ENCODE data around the gene OR51E1. TPM values are rescaled to one million over a fixed set of nuclear protein-coding genes. Genes with fewer than 3 reads are reported as not detected.

Gene OR51E1
- total and polyA plus RNA-seq, 2 experiments from 2014 or later: not detected

DNA sequence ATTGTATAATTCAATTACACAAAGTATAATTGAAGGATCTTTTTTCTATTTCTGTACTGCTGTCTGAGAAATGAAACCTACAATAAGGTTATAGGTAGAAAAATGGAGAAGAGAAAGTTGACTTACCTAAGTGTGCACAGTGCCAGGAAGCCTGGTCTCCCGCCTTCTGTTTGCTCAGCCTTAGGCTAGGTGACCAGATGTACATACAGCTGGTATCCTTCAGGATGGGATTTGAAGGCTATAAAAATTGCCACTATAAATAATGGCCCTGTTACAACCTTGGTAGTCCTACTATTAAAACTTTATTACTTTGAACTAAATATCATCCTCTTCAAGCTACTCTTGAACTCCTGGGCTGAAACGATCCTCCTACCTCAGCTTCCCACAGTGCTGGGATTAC lies 34.2 kb downstream of the OR51E1 start:
- 24 to 26% methylated on average over 2 of the region's 2 CpGs for WGBS, 2 experiments (ENCODE audit: low coverage in 1 of 2, low lambda C conversion rate in 2 of 2, missing lambda C conversion rate in 2 of 2)
- H4K20me1 ChIP-seq (ENCODE audit: insufficient read depth): no peaks in the 10 kb centered on the region
- no peaks in the 10 kb centered on the region for H3K4me1 ChIP-seq (ENCODE audit: insufficient read depth)
- in situ Hi-C loops (cut with MboI): no loop called here
- no peak overlapping the region for H3K27ac ChIP-seq
- no peaks in the 10 kb centered on the region for H3K9me3 ChIP-seq (ENCODE audit: low read depth)
- DNase-seq: no peak
- H3K79me2 ChIP-seq (ENCODE audit: insufficient read depth): no peaks in the 10 kb centered on the region
- TF ChIP-seq EZH2phosphoT487 (IDR thresholded peaks at IDR 0.05; ENCODE audit: insufficient read depth, low read depth): no peak
- H3F3A ChIP-seq (ENCODE audit: insufficient read depth): no peaks in the 10 kb centered on the region
- no peaks in the 10 kb centered on the region for H3K9me2 ChIP-seq (ENCODE audit: insufficient read depth)
- H3K36me3 ChIP-seq (ENCODE audit: low read depth): no peaks in the 10 kb centered on the region
- no peak overlapping the region for H3K9ac ChIP-seq
- no peak overlapping the region for H3K4me3 ChIP-seq
- no peaks in the 10 kb centered on the region for H3K27me3 ChIP-seq (replicated peaks; ENCODE audit: insufficient read depth)
- no peak overlapping the region for H2AFZ ChIP-seq
- no peak overlapping the region for H3K4me2 ChIP-seq (ENCODE audit: unreplicated experiment)

DNA sequence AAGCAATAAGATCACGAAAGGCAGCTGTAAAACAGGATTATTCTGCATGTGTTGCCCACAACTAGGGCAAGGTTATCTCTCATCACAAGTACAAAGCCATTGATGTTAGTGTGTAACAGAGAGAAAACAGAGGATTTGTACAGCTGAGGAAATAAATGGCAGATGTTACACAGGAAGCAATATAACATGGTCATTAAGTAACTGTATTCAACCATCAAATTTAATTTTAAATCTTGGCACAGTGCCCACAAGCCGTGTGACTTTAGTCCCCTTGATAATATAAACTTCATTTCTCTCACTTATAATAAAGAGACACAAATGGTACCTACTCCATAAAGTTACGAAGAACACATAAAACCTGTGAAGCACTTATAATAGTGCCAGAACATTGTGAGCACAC lies 36.6 kb downstream of the OR51E1 start:
- 2 to 3% methylated on average over 3 of the region's 3 CpGs for WGBS, 2 experiments (ENCODE audit: low coverage in 1 of 2, low lambda C conversion rate in 2 of 2, missing lambda C conversion rate in 2 of 2)
- Histone ChIP-seq H3K36me3 (ENCODE audit: low read depth) (no peaks in the 10 kb centered on the region), H3K27ac (no peak overlapping the region), H3K27me3 (replicated peaks; ENCODE audit: insufficient read depth) (no peaks in the 10 kb centered on the region), H4K20me1 (ENCODE audit: insufficient read depth) (no peaks in the 10 kb centered on the region), H3K4me1 (ENCODE audit: insufficient read depth) (no peaks in the 10 kb centered on the region), H2AFZ (no peak overlapping the region), H3K4me2 (ENCODE audit: unreplicated experiment) (no peak overlapping the region), H3K9me2 (ENCODE audit: insufficient read depth) (no peaks in the 10 kb centered on the region), H3K79me2 (ENCODE audit: insufficient read depth) (no peaks in the 10 kb centered on the region), H3K9me3 (ENCODE audit: low read depth) (no peaks in the 10 kb centered on the region), H3K4me3 (no peak overlapping the region), H3F3A (ENCODE audit: insufficient read depth) (no peaks in the 10 kb centered on the region), H3K9ac (no peak overlapping the region)
- DNase-seq: no peak
- in situ Hi-C loops (cut with MboI): no loop called here
- no peak for TF ChIP-seq EZH2phosphoT487 (IDR thresholded peaks at IDR 0.05; ENCODE audit: insufficient read depth, low read depth)

- H3F3A ChIP-seq (ENCODE audit: insufficient read depth): no peaks in the 10 kb centered on the region
- H3K27me3 ChIP-seq (replicated peaks; ENCODE audit: insufficient read depth): no peaks in the 10 kb centered on the region
- DNase-seq: peak; percentile 23
- no peak overlapping the region for H3K9ac ChIP-seq
- in situ Hi-C loops (cut with MboI): no loop called here
- H3K36me3 ChIP-seq (ENCODE audit: low read depth): no peaks in the 10 kb centered on the region
- H3K4me1 ChIP-seq (ENCODE audit: insufficient read depth): no peaks in the 10 kb centered on the region
- H3K9me3 ChIP-seq (ENCODE audit: low read depth): no peaks in the 10 kb centered on the region
- no peak overlapping the region for H3K4me3 ChIP-seq
- H4K20me1 ChIP-seq (ENCODE audit: insufficient read depth): no peaks in the 10 kb centered on the region
- WGBS, 2 experiments (ENCODE audit: low coverage in 1 of 2, low lambda C conversion rate in 2 of 2, missing lambda C conversion rate in 2 of 2): 6 to 19% methylated on average over 2 of the region's 2 CpGs
- H3K27ac ChIP-seq: no peak overlapping the region
- TF ChIP-seq EZH2 (IDR thresholded peaks at IDR 0.05; ENCODE audit: insufficient read depth, poor library complexity, severe bottlenecking): no peak
- no peak for TF ChIP-seq EZH2phosphoT487 (IDR thresholded peaks at IDR 0.05; ENCODE audit: insufficient read depth, low read depth)
- no peak overlapping the region for H3K4me2 ChIP-seq (ENCODE audit: unreplicated experiment)
- H3K79me2 ChIP-seq (ENCODE audit: insufficient read depth): no peaks in the 10 kb centered on the region
- H3K9me2 ChIP-seq (ENCODE audit: insufficient read depth): no peaks in the 10 kb centered on the region
- no peak overlapping the region for H2AFZ ChIP-seq
These were observed 39.0 kb downstream of the OR51E1 start for GRCh38 chr11:4682623-4683419.

GRCh38 chr11:4684631-4685285 lies 41.0 kb downstream of the OR51E1 start:
- no peaks in the 10 kb centered on the region for H3K4me1 ChIP-seq (ENCODE audit: insufficient read depth)
- no peaks in the 10 kb centered on the region for H3K9me3 ChIP-seq (ENCODE audit: low read depth)
- no peaks in the 10 kb centered on the region for H3K27me3 ChIP-seq (replicated peaks; ENCODE audit: insufficient read depth)
- no peaks in the 10 kb centered on the region for H3K9me2 ChIP-seq (ENCODE audit: insufficient read depth)
- no peaks in the 10 kb centered on the region for H3F3A ChIP-seq (ENCODE audit: insufficient read depth)
- DNase-seq: no peak
- 11 to 18% methylated on average over 3 of the region's 3 CpGs for WGBS, 2 experiments (ENCODE audit: low coverage in 1 of 2, low lambda C conversion rate in 2 of 2, missing lambda C conversion rate in 2 of 2)
- in situ Hi-C loops (cut with MboI): no loop called here
- no peaks in the 10 kb centered on the region for H3K79me2 ChIP-seq (ENCODE audit: insufficient read depth)
- TF ChIP-seq EZH2phosphoT487 (IDR thresholded peaks at IDR 0.05; ENCODE audit: insufficient read depth, low read depth) (no peak), EZH2 (IDR thresholded peaks at IDR 0.05; ENCODE audit: insufficient read depth, poor library complexity, severe bottlenecking) (no peak)
- H3K9ac ChIP-seq: no peak overlapping the region
- H3K4me3 ChIP-seq: no peak overlapping the region
- H3K36me3 ChIP-seq (ENCODE audit: low read depth): no peaks in the 10 kb centered on the region
- H2AFZ ChIP-seq: no peak overlapping the region
- no peaks in the 10 kb centered on the region for H4K20me1 ChIP-seq (ENCODE audit: insufficient read depth)
- H3K4me2 ChIP-seq (ENCODE audit: unreplicated experiment): no peak overlapping the region
- no peak overlapping the region for H3K27ac ChIP-seq
